HG03439 (cell line): ENCODE measurements around the gene PREX1.
"Not testable (repeated sequence)": the region's sequence is repeated elsewhere in the genome, so short reads cannot be mapped to it uniquely, and the experiment has no call there.

Experiments
- ATAC-seq: cut with Tn5 transposase; IDR thresholded peaks from one replicate; pipeline ENCODE4 v1.9.1; 2021; ENCODE audit warnings: mild to moderate bottlenecking, moderate library complexity; ENCODE audit not compliant: unreplicated experiment

Gene PREX1

DNA sequence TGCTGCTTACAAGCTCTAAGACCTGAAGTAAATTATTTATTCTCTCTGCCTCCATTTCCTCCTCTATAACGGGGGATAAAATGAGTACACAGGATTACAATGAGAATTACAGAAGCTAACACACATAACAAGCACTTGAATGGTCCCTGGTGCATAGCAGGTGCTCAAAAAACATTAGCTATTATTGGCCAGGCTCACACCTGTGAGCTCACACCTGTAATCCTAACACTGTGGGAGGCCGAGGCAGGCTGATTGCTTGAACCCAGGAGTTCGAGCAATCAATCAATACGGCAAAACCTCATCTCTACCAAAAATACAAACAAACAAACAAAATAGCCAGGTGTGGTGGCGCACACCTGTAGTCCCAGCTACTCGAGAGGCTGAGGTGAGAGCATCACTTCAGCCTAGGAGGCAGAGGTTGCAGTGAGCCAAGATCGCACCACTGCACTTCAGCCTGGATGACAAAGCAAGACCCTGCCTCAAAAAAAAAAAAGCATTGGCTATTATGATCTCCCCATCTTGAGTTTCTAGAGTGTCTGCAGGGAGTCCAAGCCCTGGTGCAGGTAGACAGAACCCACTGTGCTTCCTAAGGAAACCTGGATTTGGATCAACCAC lies 68.1 kb downstream of the PREX1 start:
- no peak for ATAC-seq

DNA sequence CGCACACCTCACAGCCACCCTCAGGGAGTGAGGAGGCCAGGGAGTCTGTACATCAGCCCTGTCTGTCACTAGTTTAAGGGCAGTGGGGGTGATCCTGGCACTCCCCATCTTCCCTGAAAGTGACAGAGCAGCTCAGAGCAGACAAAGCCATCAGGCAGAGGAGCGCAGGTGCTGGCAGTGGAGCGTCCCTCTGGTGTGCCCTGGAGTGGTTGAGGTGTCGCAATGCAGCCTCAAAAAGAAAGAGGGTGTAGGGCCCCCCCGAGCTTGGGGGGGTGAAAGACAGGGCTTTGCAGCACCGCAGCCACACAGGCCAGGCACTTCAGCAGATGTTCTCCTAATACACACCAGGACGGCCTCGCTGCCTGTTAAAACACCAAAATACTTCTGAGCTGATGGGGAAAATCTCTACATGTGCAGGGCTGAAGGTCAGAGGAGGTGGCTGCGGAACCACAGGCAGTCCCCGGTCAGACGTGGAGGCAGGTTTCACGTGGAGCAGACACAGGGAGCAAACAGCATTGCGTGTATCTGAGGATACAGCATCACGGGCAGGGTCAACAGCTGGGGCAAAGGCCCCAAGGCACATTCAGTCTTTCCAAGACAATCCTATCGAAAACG lies 69.5 kb downstream of the PREX1 start:
- no peak for ATAC-seq

DNA sequence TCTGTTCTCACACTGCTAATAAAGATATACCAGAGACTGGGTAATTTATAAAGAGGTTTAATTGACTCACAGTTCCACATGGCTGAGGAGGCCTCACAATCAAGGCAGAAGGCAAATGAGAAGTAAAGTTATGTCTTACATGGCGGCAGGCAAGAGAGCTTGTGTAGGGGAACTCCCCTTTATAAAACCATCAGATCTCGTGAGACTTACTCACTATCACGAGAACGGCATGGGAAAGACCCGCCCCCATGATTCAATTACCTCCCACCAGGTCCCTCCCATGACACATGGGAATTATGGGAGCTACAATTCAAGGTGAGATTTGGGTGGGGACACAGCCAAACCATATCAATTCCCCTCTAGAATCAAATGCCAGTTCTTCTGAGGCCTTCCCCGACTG lies 71.0 kb downstream of the PREX1 start:
- ATAC-seq, result not testable (repeated sequence)

GRCh38 chr20:48754292-48754691 lies 73.5 kb downstream of the PREX1 start:
- no peak for ATAC-seq

- ATAC-seq, result no peak
Measured at GRCh38 chr20:48752963-48753362, 74.8 kb downstream of the PREX1 start.

- no peak for ATAC-seq
Measured at GRCh38 chr20:48751871-48752270, 75.9 kb downstream of the PREX1 start.

- no peak for ATAC-seq
Measured at GRCh38 chr20:48750941-48751635, 76.7 kb downstream of the PREX1 start.

- no peak for ATAC-seq
Measured at GRCh38 chr20:48750376-48750775, 77.4 kb downstream of the PREX1 start.

- no peak for ATAC-seq
Measured at GRCh38 chr20:48749437-48749836, 78.4 kb downstream of the PREX1 start.

DNA sequence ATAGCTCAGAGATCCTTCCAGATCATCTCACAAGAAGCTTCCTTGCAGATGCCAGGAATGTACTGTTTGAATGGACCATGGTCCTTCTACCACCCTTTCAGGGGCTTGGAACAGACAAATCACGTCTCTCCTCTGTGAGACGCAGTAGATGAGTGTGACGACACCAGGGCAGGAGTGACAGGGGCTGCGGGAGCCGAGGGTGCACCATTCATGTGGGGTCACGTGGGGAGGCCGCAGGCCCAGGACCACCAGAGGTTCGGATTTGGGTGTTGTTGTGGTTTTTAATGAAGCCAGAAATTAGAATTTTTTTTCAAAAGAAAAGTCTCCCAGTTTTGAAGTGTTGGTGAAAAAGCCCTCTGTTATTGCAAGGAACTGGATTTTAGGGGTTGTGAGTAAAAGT lies 79.2 kb downstream of the PREX1 start:
- ATAC-seq, result no peak

GRCh38 chr20:48747840-48748414 lies 79.9 kb downstream of the PREX1 start:
- no peak for ATAC-seq

DNA sequence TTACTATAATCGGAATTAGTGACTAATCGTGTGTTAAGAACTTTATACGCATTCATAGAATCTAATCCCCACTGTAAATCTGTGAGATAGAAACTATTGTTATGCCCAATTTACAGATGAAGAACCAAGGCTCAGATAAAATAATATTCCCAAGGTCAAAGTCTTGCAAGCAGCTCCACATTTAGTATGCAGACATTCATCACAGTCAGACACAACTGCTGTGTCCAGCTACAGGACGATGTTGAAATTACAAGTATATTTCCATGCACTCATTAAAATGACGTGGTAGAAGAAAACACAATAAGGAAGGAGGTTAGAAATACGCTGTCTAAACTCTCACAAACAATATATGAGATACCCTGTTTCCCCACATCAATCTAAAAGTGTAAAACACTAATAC lies 82.5 kb downstream of the PREX1 start:
- ATAC-seq, result no peak

DNA sequence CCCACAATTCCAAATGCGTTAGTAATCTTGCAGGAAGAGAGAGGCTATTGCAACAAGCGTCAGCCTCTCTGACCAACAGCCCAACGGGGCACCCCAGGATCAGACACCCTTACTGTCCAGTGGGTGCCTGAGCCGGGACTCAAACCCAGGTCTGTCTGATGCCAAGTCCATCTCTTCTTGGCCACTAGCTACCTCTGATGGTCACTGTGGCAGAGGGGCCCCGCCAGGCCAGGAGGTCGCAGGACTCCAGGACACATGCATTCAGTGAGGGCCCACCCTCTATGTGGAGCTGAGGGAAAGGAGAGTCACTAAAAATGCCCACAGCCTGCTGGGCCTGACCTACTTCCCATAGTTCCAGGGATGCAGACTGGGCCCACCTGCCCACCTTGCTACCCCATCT lies 83.3 kb downstream of the PREX1 start:
- no peak for ATAC-seq

DNA sequence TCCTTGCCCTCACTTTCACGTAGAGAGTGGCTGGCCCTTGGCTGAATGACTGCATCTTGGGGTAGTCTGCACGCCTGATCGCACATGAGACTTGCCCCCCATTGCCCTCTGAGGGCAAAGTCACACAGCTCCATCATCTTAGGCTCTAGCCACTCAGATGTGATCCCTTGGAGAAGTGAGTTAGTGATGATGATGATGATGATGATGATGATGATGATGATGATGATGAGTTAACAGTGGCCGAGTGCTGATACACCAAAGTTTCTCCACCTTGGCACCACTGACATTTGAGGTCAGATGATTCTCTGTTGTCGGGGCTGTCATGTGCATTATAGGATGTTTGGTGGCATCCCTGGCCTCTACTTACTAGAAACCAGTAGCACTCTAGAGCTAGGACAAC lies 84.0 kb downstream of the PREX1 start:
- ATAC-seq, result no peak

GRCh38 chr20:48742912-48743680 lies 84.7 kb downstream of the PREX1 start:
- ATAC-seq, result no peak

GRCh38 chr20:48742233-48742632 lies 85.6 kb downstream of the PREX1 start:
- ATAC-seq, result no peak

DNA sequence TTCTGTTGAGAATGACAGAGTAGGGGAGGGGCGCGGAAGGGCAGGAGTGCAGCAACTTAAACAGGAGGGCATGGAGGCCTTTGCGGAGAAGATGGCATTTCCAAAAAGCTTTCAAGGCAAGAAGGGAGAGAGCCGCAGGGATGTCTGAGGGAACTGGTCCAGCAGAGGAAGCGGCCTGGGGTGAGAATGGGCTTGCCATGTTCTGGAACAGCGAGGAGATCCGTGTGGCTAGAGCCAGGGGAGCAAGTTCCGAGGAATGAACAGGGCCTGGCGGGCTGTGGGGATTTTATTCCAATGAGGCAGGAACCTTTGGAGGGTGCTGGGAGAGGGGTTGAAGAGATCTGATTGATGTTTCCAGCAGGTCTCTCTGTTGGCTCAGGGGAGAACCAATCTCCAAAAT lies 86.1 kb downstream of the PREX1 start:
- ATAC-seq, result no peak

- peak; percentile 43 for ATAC-seq
Measured at GRCh38 chr20:48740712-48741111, 87.1 kb downstream of the PREX1 start.

GRCh38 chr20:48740292-48740649 lies 87.5 kb downstream of the PREX1 start:
- ATAC-seq, result peak; percentile 3

- no peak for ATAC-seq
Measured at GRCh38 chr20:48739395-48740291, 88.2 kb downstream of the PREX1 start.
